Measurements from ENCODE around the gene GMDS. TPM values are rescaled to one million over a fixed set of nuclear protein-coding genes. Genes with fewer than 3 reads are reported as not detected.

The GMDS gene
- total RNA-seq, 1 experiment from 2014 or later: 31.1 TPM

DNA sequence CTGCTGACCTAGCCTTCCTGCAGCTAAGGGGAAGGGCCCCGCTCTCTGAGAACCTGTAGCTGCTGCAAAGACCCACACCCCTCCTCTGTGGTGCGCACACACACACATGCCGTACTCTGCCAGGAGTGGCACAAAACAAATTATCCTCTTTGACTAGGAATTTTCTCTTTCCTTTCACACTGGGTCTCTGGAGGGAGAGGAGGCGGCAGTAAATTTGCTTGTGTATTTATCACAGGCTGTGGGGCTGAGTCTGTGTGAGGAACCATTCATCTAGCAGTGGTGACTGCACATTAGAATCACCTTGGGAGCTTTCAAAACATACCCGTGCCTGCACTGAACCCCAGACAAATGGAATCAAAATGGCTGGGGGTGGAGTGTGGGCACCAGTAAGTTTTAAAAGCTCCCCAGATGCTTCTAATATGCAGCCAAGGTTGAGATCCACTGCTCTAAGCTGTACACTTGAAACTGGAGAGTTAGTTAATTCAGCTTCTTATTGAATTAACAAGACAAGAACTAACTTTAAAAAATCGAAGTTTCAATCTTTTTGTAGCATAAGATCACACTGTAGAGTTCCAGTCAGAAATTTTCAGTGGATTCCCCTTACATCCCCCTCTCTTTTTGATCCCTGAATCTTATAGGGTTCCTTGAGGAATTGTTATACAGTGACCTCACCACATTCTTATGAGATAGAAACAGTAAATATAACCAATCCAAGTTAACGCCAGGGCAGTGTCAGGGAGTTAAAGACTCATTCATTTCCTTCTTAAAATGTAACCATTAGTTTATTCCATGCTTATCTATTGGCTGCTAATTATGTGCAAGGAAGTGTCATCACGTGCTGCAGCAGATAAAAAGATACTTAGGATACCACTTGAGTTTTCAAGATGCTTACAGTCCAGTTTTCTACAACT, 29.8 kb upstream of the GMDS start:
- no peak overlapping the region for H3K4me3 ChIP-seq (ENCODE audit: low read depth, low read length)
- Mint-ChIP-seq H3K9me3 (ENCODE audit: unreplicated experiment) (peaks cover 22% of the 10 kb centered on the region), H3K4me3 (ENCODE audit: unreplicated experiment) (no peak overlapping the region), H3K27me3 (ENCODE audit: insufficient read depth, unreplicated experiment) (no peaks in the 10 kb centered on the region), H3K4me1 (ENCODE audit: low read depth, unreplicated experiment) (peaks cover 7% of the 10 kb centered on the region), H3K27ac (ENCODE audit: unreplicated experiment) (peak overlapping the region; percentile 69), H3K36me3 (ENCODE audit: insufficient read depth, unreplicated experiment) (peaks cover 5% of the 10 kb centered on the region)
- intact Hi-C loops (cut with micrococcal nuclease; ENCODE audit: unreplicated experiment): no loop called here
- ChIA-PET CTCF (no interaction called here), POLR2A (no interaction called here)
- no peak for DNase-seq
- H3K36me3 ChIP-seq (ENCODE audit: control insufficient read depth, insufficient read depth, low read length): no peaks in the 10 kb centered on the region
- H3K9me3 ChIP-seq: 0 out of 2 replicates have a peak, but pooled peaks cover 3% of the 10 kb centered on the region
- no peaks in the 10 kb centered on the region for H3K27me3 ChIP-seq (replicated peaks; ENCODE audit: control insufficient read depth, insufficient read depth, low read length)
- TF ChIP-seq, protein P1, sequence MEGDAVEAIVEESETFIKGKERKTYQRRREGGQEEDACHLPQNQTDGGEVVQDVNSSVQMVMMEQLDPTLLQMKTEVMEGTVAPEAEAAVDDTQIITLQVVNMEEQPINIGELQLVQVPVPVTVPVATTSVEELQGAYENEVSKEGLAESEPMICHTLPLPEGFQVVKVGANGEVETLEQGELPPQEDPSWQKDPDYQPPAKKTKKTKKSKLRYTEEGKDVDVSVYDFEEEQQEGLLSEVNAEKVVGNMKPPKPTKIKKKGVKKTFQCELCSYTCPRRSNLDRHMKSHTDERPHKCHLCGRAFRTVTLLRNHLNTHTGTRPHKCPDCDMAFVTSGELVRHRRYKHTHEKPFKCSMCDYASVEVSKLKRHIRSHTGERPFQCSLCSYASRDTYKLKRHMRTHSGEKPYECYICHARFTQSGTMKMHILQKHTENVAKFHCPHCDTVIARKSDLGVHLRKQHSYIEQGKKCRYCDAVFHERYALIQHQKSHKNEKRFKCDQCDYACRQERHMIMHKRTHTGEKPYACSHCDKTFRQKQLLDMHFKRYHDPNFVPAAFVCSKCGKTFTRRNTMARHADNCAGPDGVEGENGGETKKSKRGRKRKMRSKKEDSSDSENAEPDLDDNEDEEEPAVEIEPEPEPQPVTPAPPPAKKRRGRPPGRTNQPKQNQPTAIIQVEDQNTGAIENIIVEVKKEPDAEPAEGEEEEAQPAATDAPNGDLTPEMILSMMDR (IDR thresholded peaks at IDR 0.05; ENCODE audit: insufficient read depth in 1 of 2, low read depth in 1 of 2, low read length in 1 of 2, severe bottlenecking in 1 of 2, unreplicated experiment in 1 of 2): no peak
- H3K4me1 ChIP-seq: no peaks in the 10 kb centered on the region; the same call in 1 of the 2 replicates
- BruUV-seq (replicated peaks): no TSS peak

DNA sequence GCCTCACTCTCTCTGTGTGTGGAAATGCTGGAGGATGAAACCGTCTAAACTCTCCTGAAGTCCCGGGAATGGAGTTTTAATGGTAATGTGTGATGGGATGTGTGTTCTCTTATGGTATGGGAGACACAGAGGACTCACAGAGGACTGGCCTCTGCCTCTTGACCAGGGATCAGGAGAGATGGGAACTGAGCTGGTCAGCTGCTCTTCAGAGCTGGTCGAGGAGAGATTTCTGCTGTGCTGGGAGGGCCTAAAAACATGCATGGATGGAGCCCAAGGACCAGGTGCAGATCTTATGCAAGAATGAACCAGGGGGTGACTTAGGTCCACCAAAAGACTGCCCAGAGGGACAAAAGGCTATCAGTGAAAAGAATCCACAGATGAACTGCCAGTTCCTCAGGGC, 27.3 kb upstream of the GMDS start:
- Histone ChIP-seq H3K4me3 (ENCODE audit: low read depth, low read length) (no peak overlapping the region), H3K4me1 (no peaks in the 10 kb centered on the region; the same call in 1 of the 2 replicates), H3K27me3 (replicated peaks; ENCODE audit: control insufficient read depth, insufficient read depth, low read length) (no peaks in the 10 kb centered on the region), H3K9me3 (no peaks in the 10 kb centered on the region), H3K36me3 (ENCODE audit: control insufficient read depth, insufficient read depth, low read length) (no peaks in the 10 kb centered on the region)
- TF ChIP-seq, protein P1 (IDR thresholded peaks at IDR 0.05; ENCODE audit: insufficient read depth in 1 of 2, low read depth in 1 of 2, low read length in 1 of 2, severe bottlenecking in 1 of 2, unreplicated experiment in 1 of 2): no peak
- no peak overlapping the region for H3K4me3 Mint-ChIP-seq (ENCODE audit: unreplicated experiment)
- H3K27me3 Mint-ChIP-seq (ENCODE audit: insufficient read depth, unreplicated experiment): no peaks in the 10 kb centered on the region
- ChIA-PET POLR2A (no interaction called here), CTCF (no interaction called here)
- H3K9me3 Mint-ChIP-seq (ENCODE audit: unreplicated experiment): peaks cover 10% of the 10 kb centered on the region
- DNase-seq: no peak
- peaks cover 7% of the 10 kb centered on the region for H3K4me1 Mint-ChIP-seq (ENCODE audit: low read depth, unreplicated experiment)
- no TSS peak for BruUV-seq (replicated peaks)
- intact Hi-C loops (cut with micrococcal nuclease; ENCODE audit: unreplicated experiment): no loop called here
- H3K27ac Mint-ChIP-seq (ENCODE audit: unreplicated experiment): no peak overlapping the region
- H3K36me3 Mint-ChIP-seq (ENCODE audit: insufficient read depth, unreplicated experiment): peaks cover 5% of the 10 kb centered on the region

DNA sequence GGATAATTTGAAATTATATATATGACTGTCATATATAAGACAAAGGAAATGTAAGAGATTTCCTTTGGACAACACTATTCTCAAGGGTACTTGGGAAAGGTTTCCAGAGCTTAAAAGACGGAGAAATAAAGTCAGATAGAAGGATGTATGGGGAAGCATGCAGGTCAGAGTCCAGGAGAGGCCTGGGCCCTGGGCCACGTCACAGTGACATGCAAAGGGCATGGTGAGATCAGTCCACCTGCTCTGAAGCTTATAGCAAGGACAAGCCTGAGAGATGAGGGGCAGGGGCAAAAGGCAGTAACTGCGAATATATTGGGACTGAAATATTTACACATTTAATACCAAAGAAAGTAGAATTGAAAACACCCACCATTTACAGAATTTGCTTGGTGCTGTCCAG, 24.6 kb upstream of the GMDS start:
- Histone ChIP-seq H3K9me3 (no peaks in the 10 kb centered on the region), H3K4me3 (ENCODE audit: low read depth, low read length) (no peak overlapping the region), H3K36me3 (ENCODE audit: control insufficient read depth, insufficient read depth, low read length) (no peaks in the 10 kb centered on the region), H3K27me3 (replicated peaks; ENCODE audit: control insufficient read depth, insufficient read depth, low read length) (no peaks in the 10 kb centered on the region), H3K4me1 (no peaks in the 10 kb centered on the region)
- ChIA-PET CTCF (no interaction called here), POLR2A (no interaction called here)
- BruUV-seq (replicated peaks): no TSS peak
- DNase-seq: no peak
- H3K4me3 Mint-ChIP-seq (ENCODE audit: unreplicated experiment): no peak overlapping the region
- no peaks in the 10 kb centered on the region for H3K4me1 Mint-ChIP-seq (ENCODE audit: low read depth, unreplicated experiment)
- TF ChIP-seq, protein P1 (IDR thresholded peaks at IDR 0.05; ENCODE audit: insufficient read depth in 1 of 2, low read depth in 1 of 2, low read length in 1 of 2, severe bottlenecking in 1 of 2, unreplicated experiment in 1 of 2): no peak
- peaks cover 5% of the 10 kb centered on the region for H3K36me3 Mint-ChIP-seq (ENCODE audit: insufficient read depth, unreplicated experiment)
- intact Hi-C loops (cut with micrococcal nuclease; ENCODE audit: unreplicated experiment): no loop called here
- no peak overlapping the region for H3K27ac Mint-ChIP-seq (ENCODE audit: unreplicated experiment)
- no peaks in the 10 kb centered on the region for H3K27me3 Mint-ChIP-seq (ENCODE audit: insufficient read depth, unreplicated experiment)
- peaks cover 7% of the 10 kb centered on the region for H3K9me3 Mint-ChIP-seq (ENCODE audit: unreplicated experiment)

Measured in Caco-2 (cell line).